H1 (cell line): Measurements from ENCODE around the gene FEZF1. TPM values are rescaled to one million over a fixed set of nuclear protein-coding genes. Genes with fewer than 3 reads are reported as not detected.

Experiments used
- CTCF ChIA-PET: fragments of 300-600 bp; sonication (Branson Sonifier 250); formaldehyde crosslinking; loops from one replicate; lab custom pipeline; 2021; ENCODE audit not compliant: partially characterized antibody; lab: Charles Lee
- POLR2A ChIA-PET: fragments of 300-600 bp; sonication (Branson Sonifier 250); formaldehyde crosslinking; loops from one replicate; lab custom pipeline; 2021; ENCODE audit warnings: inconsistent platforms; ENCODE audit not compliant: partially characterized antibody; lab: Charles Lee
- DNase-seq, 2 experiments: peaks; one replicate each; pipeline versions ENCODE4 v3.0.0 to v3.0.0-alpha.2; 2010 to 2022; ENCODE audit warnings: low spot score in 2 of 2, low read depth in 1 of 2, mixed read lengths in 1 of 2
- FAIRE-seq: peaks from 2 replicates; lab custom pipeline; 2011; peaks lifted over from hg19 to GRCh38; lab: Jason Lieb, UNC
- H2AFZ ChIP-seq: 2 replicates; pipeline ENCODE4 v1.8.1; 2012; ENCODE audit warnings: low read length, inconsistent platforms
- H2AK5ac ChIP-seq: 2 replicates; pipeline ENCODE4 v1.6.1; 2013; ENCODE audit warnings: low read depth, low read length
- H2BK120ac ChIP-seq: replicated peaks from 2 replicates; pipeline ENCODE3; 2013; ENCODE audit warnings: low read depth, low read length, inconsistent platforms
- H2BK12ac ChIP-seq: 2 replicates; pipeline ENCODE4 v1.6.1; 2013; ENCODE audit warnings: low read depth, low read length
- H2BK15ac ChIP-seq: 2 replicates; pipeline ENCODE4 v1.6.1; 2013; ENCODE audit warnings: low read length
- H2BK20ac ChIP-seq: 2 replicates; pipeline ENCODE4 v1.6.1; 2013; ENCODE audit warnings: low read length
- H2BK5ac ChIP-seq: 2 replicates; pipeline ENCODE4 v1.6.1; 2013; ENCODE audit warnings: low read depth, low read length
- H3K14ac ChIP-seq: 2 replicates; pipeline ENCODE4 v1.6.1; 2013; ENCODE audit warnings: inconsistent platforms; ENCODE audit not compliant: insufficient read length
- H3K18ac ChIP-seq: 2 replicates; pipeline ENCODE4 v1.6.1; 2013; ENCODE audit warnings: low read length; ENCODE audit errors: extremely low read depth
- H3K23ac ChIP-seq: 2 replicates; pipeline ENCODE4 v1.6.1; 2013; ENCODE audit warnings: inconsistent platforms; ENCODE audit not compliant: insufficient read length
- H3K23me2 ChIP-seq: 2 replicates; pipeline ENCODE4 v1.6.1; 2013; ENCODE audit warnings: low read depth, low read length
- H3K27ac ChIP-seq: 2 replicates; pipeline ENCODE4 v1.6.1; 2011; ENCODE audit warnings: low read depth, low read length, inconsistent platforms
- H3K27me3 ChIP-seq, 4 experiments: replicated peaks in 1 of 4; 1 replicate in 1 of 4; 2 replicates in 3 of 4; pipeline versions ENCODE4 v1.6.1 to v1.8.1; 2011 to 2013; ENCODE audit warnings: low read length in 3 of 4, mild to moderate bottlenecking in 3 of 4, inconsistent platforms in 2 of 4, mixed read lengths in 2 of 4, moderate library complexity in 1 of 4; ENCODE audit not compliant: control insufficient read depth in 3 of 4, insufficient read depth in 3 of 4; ENCODE audit errors: extremely low read depth in 1 of 4
- H3K36me3 ChIP-seq, 4 experiments: 2 replicates each; pipeline versions ENCODE4 v1.6.1 to v1.8.1; 2011 to 2013; ENCODE audit warnings: mild to moderate bottlenecking in 4 of 4, low read length in 3 of 4, moderate library complexity in 2 of 4, control low read depth in 1 of 4, inconsistent platforms in 1 of 4; ENCODE audit not compliant: insufficient read depth in 4 of 4, control insufficient read depth in 2 of 4
- H3K4ac ChIP-seq: replicated peaks from 2 replicates; pipeline ENCODE3; 2013; ENCODE audit warnings: low read length, low read depth, mixed read lengths, inconsistent platforms; ENCODE audit not compliant: insufficient read length
- H3K4me1 ChIP-seq, 4 experiments: replicated peaks in 1 of 4; 1 replicate in 1 of 4; 2 replicates in 3 of 4; pipeline versions ENCODE4 v1.6.1 to v1.8.1; 2011 to 2013; ENCODE audit warnings: low read length in 3 of 4, inconsistent platforms in 2 of 4, mixed read lengths in 1 of 4; ENCODE audit not compliant: insufficient read depth in 4 of 4, control insufficient read depth in 3 of 4
- H3K4me2 ChIP-seq, 2 experiments: 2 replicates each; pipeline versions ENCODE4 v1.6.1 to v1.8.1; 2011 to 2013; ENCODE audit warnings: low read depth in 2 of 2, low read length in 2 of 2, control low read depth in 1 of 2, inconsistent platforms in 1 of 2, mild to moderate bottlenecking in 1 of 2; ENCODE audit not compliant: insufficient read depth in 1 of 2
- H3K4me3 ChIP-seq, 4 experiments: fragments of 200-600, 300-600 bp in 1 of 4; sonication (generic), shearing (Covaris generic), sonication (Bioruptor Twin) in 1 of 4; 2 replicates each; pipeline versions ENCODE4 v1.5.1 to v1.8.1; 2011 to 2016; ENCODE audit warnings: low read length in 4 of 4, low read depth in 3 of 4, control low read depth in 2 of 4, inconsistent platforms in 2 of 4, mild to moderate bottlenecking in 2 of 4, mixed read lengths in 1 of 4, moderate library complexity in 1 of 4; ENCODE audit not compliant: insufficient read depth in 2 of 4; ENCODE audit errors: extremely low read depth in 1 of 4
- H3K56ac ChIP-seq: replicated peaks from 2 replicates; pipeline ENCODE3; 2013; ENCODE audit warnings: low read depth, mild to moderate bottlenecking, mixed read lengths, low read length, inconsistent platforms; ENCODE audit not compliant: insufficient read length
- H3K79me1 ChIP-seq: 2 replicates; pipeline ENCODE4 v1.6.1; 2013; ENCODE audit warnings: low read depth, low read length, control low read depth
- H3K79me2 ChIP-seq, 2 experiments: 2 replicates each; pipeline versions ENCODE4 v1.6.1 to v1.8.1; 2012 to 2013; ENCODE audit warnings: low read length in 2 of 2, mild to moderate bottlenecking in 2 of 2, inconsistent platforms in 1 of 2; ENCODE audit not compliant: insufficient read depth in 2 of 2, control insufficient read depth in 1 of 2
- H3K9ac ChIP-seq, 4 experiments: replicated peaks in 1 of 4; 1 replicate in 1 of 4; 2 replicates in 3 of 4; pipeline versions ENCODE4 v1.6.1 to v1.8.1; 2011 to 2013; ENCODE audit warnings: low read depth in 3 of 4, low read length in 3 of 4, control low read depth in 2 of 4, mild to moderate bottlenecking in 2 of 4, moderate library complexity in 2 of 4, inconsistent platforms in 1 of 4; ENCODE audit errors: extremely low read depth in 1 of 4
- H3K9me3 ChIP-seq, 2 experiments: 2 replicates each; pipeline versions ENCODE4 v1.6.1 to v1.8.1; 2012 to 2013; ENCODE audit warnings: mild to moderate bottlenecking in 2 of 2, moderate library complexity in 2 of 2, control low read depth in 1 of 2, inconsistent platforms in 1 of 2, low read depth in 1 of 2, low read length in 1 of 2, mixed read lengths in 1 of 2; ENCODE audit not compliant: insufficient read depth in 2 of 2
- H4K20me1 ChIP-seq, 2 experiments: replicated peaks in 1 of 2; 2 replicates each; pipeline versions ENCODE3 to v1.8.1; 2011 to 2013; ENCODE audit warnings: inconsistent platforms in 2 of 2, low read length in 2 of 2, mild to moderate bottlenecking in 1 of 2; ENCODE audit not compliant: insufficient read depth in 2 of 2, control insufficient read depth in 1 of 2
- H4K5ac ChIP-seq: 2 replicates; pipeline ENCODE4 v1.6.1; 2013; ENCODE audit warnings: low read length, low read depth, mixed read lengths, inconsistent platforms; ENCODE audit not compliant: insufficient read length
- H4K8ac ChIP-seq: 2 replicates; pipeline ENCODE4 v1.8.0; 2013; ENCODE audit warnings: mild to moderate bottlenecking, moderate library complexity, low read length, inconsistent platforms; ENCODE audit not compliant: insufficient read depth; ENCODE audit errors: extremely low read depth
- H4K91ac ChIP-seq: replicated peaks from 2 replicates; pipeline ENCODE3; 2013; ENCODE audit warnings: low read length, mixed read lengths, inconsistent platforms; ENCODE audit not compliant: insufficient read length
- CBX8 ChIP-seq: fragments of 300-800, 300-1000 bp; sonication (generic); IDR thresholded peaks from 2 replicates; pipeline ENCODE4 v1.7.1; 2016; ENCODE audit warnings: low read depth, low read length, borderline replicate concordance
- CEBPB ChIP-seq: IDR thresholded peaks from 2 replicates; pipeline ENCODE4 v1.6.1; 2012; ENCODE audit warnings: low read depth, low read length
- CREB1 ChIP-seq: IDR thresholded peaks from 2 replicates; pipeline ENCODE4 v1.6.1; 2012; ENCODE audit warnings: inconsistent platforms
- GABPA ChIP-seq: IDR thresholded peaks from 2 replicates; pipeline ENCODE4 v1.6.1; 2011; ENCODE audit warnings: mild to moderate bottlenecking, low read length, moderate library complexity, borderline replicate concordance; ENCODE audit not compliant: insufficient read depth
- HDAC2 ChIP-seq, 2 experiments: fragments of 300-600 bp in 1 of 2; sonication (generic) in 1 of 2; IDR thresholded peaks; 2 replicates each; pipeline ENCODE4 v1.6.1; 2011 to 2012; ENCODE audit warnings: low read depth in 2 of 2, low read length in 2 of 2, mild to moderate bottlenecking in 2 of 2, moderate library complexity in 2 of 2, borderline replicate concordance in 1 of 2, inconsistent platforms in 1 of 2
- POU5F1 ChIP-seq: IDR thresholded peaks from 2 replicates; pipeline ENCODE4 v1.6.1; 2011; ENCODE audit warnings: low read depth, mild to moderate bottlenecking, low read length, moderate library complexity
- RBBP5 ChIP-seq: IDR thresholded peaks from 2 replicates; pipeline ENCODE4 v1.7.1; 2012; ENCODE audit warnings: low read depth, mild to moderate bottlenecking, inconsistent platforms, low read length, moderate library complexity, borderline replicate concordance
- SIN3A ChIP-seq, 2 experiments: IDR thresholded peaks in 1 of 2; conservative IDR thresholded peaks in 1 of 2; 2 replicates each; pipeline ENCODE4 v1.6.1; 2011 to 2012; ENCODE audit warnings: low read length in 2 of 2, improper control_type of control experiment in 1 of 2, low read depth in 1 of 2, mild to moderate bottlenecking in 1 of 2
- SIRT6 ChIP-seq: IDR thresholded peaks from one replicate; pipeline ENCODE4 v1.7.1; 2012; ENCODE audit warnings: low read length, inconsistent platforms
- SP1 ChIP-seq: IDR thresholded peaks from 2 replicates; pipeline ENCODE4 v1.6.1; 2011; ENCODE audit warnings: low read depth, low read length
- ZNF274 ChIP-seq: IDR thresholded peaks from 2 replicates; pipeline ENCODE4 v1.7.0; 2012; ENCODE audit warnings: low read length, borderline replicate concordance; ENCODE audit errors: extremely low read depth
- WGBS, 2 experiments: shearing (Covaris generic) in 1 of 2; methylation state at CpG; one replicate each; pipeline versions ENCODE4 v1.1.6 to v1.1.7; 2013 to 2015; ENCODE audit warnings: low lambda C conversion rate in 2 of 2, mixed read lengths in 2 of 2, inconsistent platforms in 1 of 2, low coverage in 1 of 2, missing lambda C conversion rate in 1 of 2; ENCODE audit not compliant: insufficient replicate concordance in 2 of 2, insufficient coverage in 1 of 2, insufficient read length in 1 of 2; ENCODE audit errors: extremely low coverage in 1 of 2, missing lambda C conversion rate in 1 of 2; 5-methylcytosine and 5-hydroxymethylcytosine counted together
- polyA plus RNA-seq, 7 experiments: library from polyadenylated mRNA; depleted of rRNA in 3 of 7; stranded (reverse) in 5 of 7; unstranded in 2 of 7; fragments of >200 nt in 5 of 7; fragments of 200-250 nt in 2 of 7; gene quantifications; 1 replicate in 5 of 7; 2 replicates in 1 of 7; 4 replicates in 1 of 7; pipeline versions ENCODE4 v1.2.1 to v1.2.3, GENCODE V29; 2011 to 2013; ENCODE audit warnings: missing spikeins in 2 of 7, mixed read lengths in 2 of 7
- total RNA-seq: library from RNA; stranded (reverse); fragmentation: NEBNext Ultra II Directional; extraction: Animal tissue kit (Norgen Biotek cat#: 25700); gene quantifications from 2 replicates; pipeline ENCODE4 v1.2.1, GENCODE V29; 2021

The FEZF1 gene
- total and polyA plus RNA-seq, 2 of the 8 experiments (the other 6 are each of a cell fraction or from before 2014, with no cell fraction given): 10.6 to 15.7 TPM

GRCh38 chr7:122316467-122317388 lies 12.2 kb upstream of the FEZF1 start:
- Histone ChIP-seq H2AFZ (no peak overlapping the region; the same call in 1 of the 2 replicates), H3K23me2 (peaks cover 17% of the 10 kb centered on the region; the same call in 1 of the 2 replicates), H4K20me1 (no peaks in the 10 kb centered on the region), H4K5ac (no peak overlapping the region), H3K79me1 (no peaks in the 10 kb centered on the region), H2AK5ac (no peak overlapping the region), H2BK20ac (no peak overlapping the region), H3K4ac (no peak overlapping the region), H4K91ac (no peak overlapping the region), H3K9me3 (no peaks in the 10 kb centered on the region), H3K4me3 (peak overlapping the region; percentile 29 to 64 (median 51)), H3K9ac (peak overlapping the region in 2 of 4 experiments; percentile 20 to 38; a peak in 4 of 7 replicates), H3K27ac (no peak overlapping the region), H2BK12ac (peak overlapping the region; percentile 72; the same call in 1 of the 2 replicates), H3K23ac (no peak overlapping the region), H2BK5ac (peak overlapping the region; percentile 31; the same call in 1 of the 2 replicates), H3K14ac (no peak overlapping the region), H3K27me3 (peaks cover 20 to 56% (median 39%) of the 10 kb centered on the region in 4 experiments), H2BK15ac (peak overlapping the region; percentile 24; the same call in 1 of the 2 replicates), H3K79me2 (no peaks in the 10 kb centered on the region), H3K4me2 (peak overlapping the region; percentile 92), H3K36me3 (no peaks in the 10 kb centered on the region), H4K8ac (0 out of 2 replicates have a peak overlapping the region, but pooled peaks have one; percentile 9), H3K18ac (peak overlapping the region; percentile 32; the same call in 1 of the 2 replicates), H3K56ac (no peak overlapping the region), H3K4me1 (peaks cover 3 to 23% (median 11%) of the 10 kb centered on the region in 4 experiments; a peak in 6 of 7 replicates), H2BK120ac (no peak overlapping the region)
- ChIA-PET POLR2A (interaction anchor here (0.6 to 3.2 kb wide), 10 partner anchors 10 to 864 kb away, joined by 3 to 26 read pairs (median 4); partner anchors contain the start of gene FEZF1), CTCF (interaction anchor here (0.9 to 2.7 kb wide), 15 partner anchors 11 to 218 kb away, joined by 3 to 10 read pairs (median 4); no protein-coding TSS in a partner anchor)
- peak in 1 of 2 experiments; percentile 81 for DNase-seq
- no peak for FAIRE-seq
- 1% methylated on average over 66 of the region's 71 CpGs; no CpG with 5 or more reads in 1 of the 2 experiments for WGBS, 2 experiments
- TF ChIP-seq SIN3A (conservative IDR thresholded peaks at IDR 0.05 in 1 of 2, IDR thresholded peaks at IDR 0.05 in 1 of 2; ENCODE audit: low read depth in 1 of 2, low read length in 2 of 2) (no peak), GABPA (no peak), SIRT6 (no peak), POU5F1 (no peak), RBBP5 (no peak), ZNF274 (no peak), CBX8 (no peak), HDAC2 (IDR thresholded peaks at IDR 0.05; ENCODE audit: borderline replicate concordance in 1 of 2, low read depth in 2 of 2, low read length in 2 of 2) (no peak), SP1 (no peak), CEBPB (no peak), CREB1 (no peak)
